Thyroid gland (tissue), 4 donors: Measurements from ENCODE around the gene PRDX1.

ENCODE experiments used
- POLR2A ChIP-seq, 2 donors: fragments of 450-650 bp; IDR thresholded peaks; one replicate each; pipeline ENCODE4 v1.6.1; 2017; ENCODE audit warnings: antibody characterized with exemption in 2 of 2, mild to moderate bottlenecking in 2 of 2, moderate library complexity in 1 of 2
- TF ChIP-seq, protein P1 (sequence below), 6 experiments: fragments of 200-600 bp in 3 of 6; fragments of 450-650 bp in 3 of 6; sonication (generic) in 3 of 6; IDR thresholded peaks; one replicate each; pipeline ENCODE4 v1.5.1; 2016 to 2019; ENCODE audit warnings: antibody characterized with exemption in 6 of 6, mild to moderate bottlenecking in 2 of 6, inconsistent platforms in 1 of 6, moderate library complexity in 1 of 6

- no peak for TF ChIP-seq POLR2A (IDR thresholded peaks at IDR 0.05)
- TF ChIP-seq, protein P1, sequence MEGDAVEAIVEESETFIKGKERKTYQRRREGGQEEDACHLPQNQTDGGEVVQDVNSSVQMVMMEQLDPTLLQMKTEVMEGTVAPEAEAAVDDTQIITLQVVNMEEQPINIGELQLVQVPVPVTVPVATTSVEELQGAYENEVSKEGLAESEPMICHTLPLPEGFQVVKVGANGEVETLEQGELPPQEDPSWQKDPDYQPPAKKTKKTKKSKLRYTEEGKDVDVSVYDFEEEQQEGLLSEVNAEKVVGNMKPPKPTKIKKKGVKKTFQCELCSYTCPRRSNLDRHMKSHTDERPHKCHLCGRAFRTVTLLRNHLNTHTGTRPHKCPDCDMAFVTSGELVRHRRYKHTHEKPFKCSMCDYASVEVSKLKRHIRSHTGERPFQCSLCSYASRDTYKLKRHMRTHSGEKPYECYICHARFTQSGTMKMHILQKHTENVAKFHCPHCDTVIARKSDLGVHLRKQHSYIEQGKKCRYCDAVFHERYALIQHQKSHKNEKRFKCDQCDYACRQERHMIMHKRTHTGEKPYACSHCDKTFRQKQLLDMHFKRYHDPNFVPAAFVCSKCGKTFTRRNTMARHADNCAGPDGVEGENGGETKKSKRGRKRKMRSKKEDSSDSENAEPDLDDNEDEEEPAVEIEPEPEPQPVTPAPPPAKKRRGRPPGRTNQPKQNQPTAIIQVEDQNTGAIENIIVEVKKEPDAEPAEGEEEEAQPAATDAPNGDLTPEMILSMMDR (IDR thresholded peaks at IDR 0.05) = no peak
These were observed 56.4 kb downstream of the PRDX1 start for GRCh38 chr1:45465277-45465676.
